ENCODE results near the gene PROX1. TPM values are rescaled to one million over a fixed set of nuclear protein-coding genes. Genes with fewer than 3 reads are reported as not detected.

The PROX1 gene
- total and polyA plus RNA-seq, 12 donors = 2.5 to 132 (median 110) TPM

DNA sequence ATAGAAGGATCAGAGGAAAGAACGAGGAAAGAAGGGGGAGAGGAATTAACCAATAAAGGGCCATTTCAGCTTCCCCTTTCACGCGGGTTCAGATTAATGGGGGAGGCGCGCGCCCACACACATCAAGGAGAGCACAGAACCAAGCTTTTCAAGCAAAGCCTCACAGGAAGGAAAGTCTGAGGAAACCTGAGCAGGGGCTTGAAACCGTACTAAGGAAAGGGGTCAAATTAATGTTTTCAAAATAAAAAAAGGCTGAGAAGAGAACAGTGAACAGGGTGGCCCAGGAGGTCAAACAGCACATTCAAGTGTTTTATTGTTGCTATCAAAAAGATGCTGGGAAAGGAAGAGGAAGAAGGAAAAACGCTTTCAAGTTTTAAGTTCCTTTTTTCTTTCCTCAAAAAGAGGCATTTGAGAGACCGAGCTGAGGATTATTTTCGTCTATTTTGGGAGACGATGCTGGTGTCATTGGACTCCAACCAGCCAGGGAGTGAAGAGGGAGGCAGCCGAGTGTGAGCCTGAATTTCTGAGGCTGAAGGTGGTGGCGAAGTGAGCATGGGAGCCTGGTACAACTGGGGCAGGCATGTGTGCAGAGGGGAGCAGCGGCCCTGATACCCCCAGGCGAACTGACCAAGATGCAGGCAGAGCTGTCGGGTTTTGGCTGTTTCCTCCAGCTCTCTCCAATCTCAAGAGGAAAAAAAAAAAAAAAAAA lies 88.4 kb downstream of the PROX1 start:
- no peak for ATAC-seq
- H3K27ac ChIP-seq = no peak overlapping the region
- intact Hi-C loops (cut with DNase I) = no loop called here
- H3K9me3 ChIP-seq = peaks cover 0 to 4% (median 0%) of the 10 kb centered on the region in 11 donors
- H3K36me3 ChIP-seq = no peaks in the 10 kb centered on the region
- no peak overlapping the region for H3K4me3 ChIP-seq
- H3K27me3 ChIP-seq = peaks cover 0 to 6% (median 0%) of the 10 kb centered on the region in 7 donors
- TF ChIP-seq, protein P1, sequence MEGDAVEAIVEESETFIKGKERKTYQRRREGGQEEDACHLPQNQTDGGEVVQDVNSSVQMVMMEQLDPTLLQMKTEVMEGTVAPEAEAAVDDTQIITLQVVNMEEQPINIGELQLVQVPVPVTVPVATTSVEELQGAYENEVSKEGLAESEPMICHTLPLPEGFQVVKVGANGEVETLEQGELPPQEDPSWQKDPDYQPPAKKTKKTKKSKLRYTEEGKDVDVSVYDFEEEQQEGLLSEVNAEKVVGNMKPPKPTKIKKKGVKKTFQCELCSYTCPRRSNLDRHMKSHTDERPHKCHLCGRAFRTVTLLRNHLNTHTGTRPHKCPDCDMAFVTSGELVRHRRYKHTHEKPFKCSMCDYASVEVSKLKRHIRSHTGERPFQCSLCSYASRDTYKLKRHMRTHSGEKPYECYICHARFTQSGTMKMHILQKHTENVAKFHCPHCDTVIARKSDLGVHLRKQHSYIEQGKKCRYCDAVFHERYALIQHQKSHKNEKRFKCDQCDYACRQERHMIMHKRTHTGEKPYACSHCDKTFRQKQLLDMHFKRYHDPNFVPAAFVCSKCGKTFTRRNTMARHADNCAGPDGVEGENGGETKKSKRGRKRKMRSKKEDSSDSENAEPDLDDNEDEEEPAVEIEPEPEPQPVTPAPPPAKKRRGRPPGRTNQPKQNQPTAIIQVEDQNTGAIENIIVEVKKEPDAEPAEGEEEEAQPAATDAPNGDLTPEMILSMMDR (IDR thresholded peaks at IDR 0.05) = no peak
- 60 to 67% methylated on average over 16 of the region's 16 CpGs for WGBS, 2 donors
- no peak for DNase-seq
- H3K4me1 ChIP-seq = no peaks in the 10 kb centered on the region

DNA sequence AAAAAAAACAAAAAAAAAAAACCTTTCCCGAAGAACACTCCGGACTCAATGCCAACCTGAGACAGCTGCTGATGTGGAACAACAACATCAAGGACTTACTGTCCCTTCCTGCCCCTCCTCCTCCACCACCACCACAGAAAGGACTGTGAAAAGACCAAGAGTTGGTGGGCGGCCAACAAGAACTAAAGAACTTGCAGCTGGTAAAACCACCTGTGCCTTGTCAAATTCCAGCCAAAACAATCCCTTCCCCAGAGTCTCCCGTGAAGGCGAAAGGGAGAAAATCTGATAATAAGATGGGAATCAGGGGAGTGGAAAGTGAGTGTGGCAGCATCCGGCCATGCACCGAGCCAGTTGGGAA lies 88.9 kb downstream of the PROX1 start:
- ATAC-seq (no peak), DNase-seq (no peak)
- Histone ChIP-seq H3K4me1 (no peaks in the 10 kb centered on the region), H3K9me3 (peaks cover 0 to 4% (median 0%) of the 10 kb centered on the region in 11 donors), H3K27ac (no peak overlapping the region), H3K4me3 (no peak overlapping the region), H3K36me3 (no peaks in the 10 kb centered on the region), H3K27me3 (peaks cover 0 to 6% (median 0%) of the 10 kb centered on the region in 7 donors)
- 63 to 68% methylated on average over 7 of the region's 7 CpGs for WGBS, 2 donors
- intact Hi-C loops (cut with DNase I) = no loop called here
- TF ChIP-seq, protein P1 (IDR thresholded peaks at IDR 0.05) = no peak

DNA sequence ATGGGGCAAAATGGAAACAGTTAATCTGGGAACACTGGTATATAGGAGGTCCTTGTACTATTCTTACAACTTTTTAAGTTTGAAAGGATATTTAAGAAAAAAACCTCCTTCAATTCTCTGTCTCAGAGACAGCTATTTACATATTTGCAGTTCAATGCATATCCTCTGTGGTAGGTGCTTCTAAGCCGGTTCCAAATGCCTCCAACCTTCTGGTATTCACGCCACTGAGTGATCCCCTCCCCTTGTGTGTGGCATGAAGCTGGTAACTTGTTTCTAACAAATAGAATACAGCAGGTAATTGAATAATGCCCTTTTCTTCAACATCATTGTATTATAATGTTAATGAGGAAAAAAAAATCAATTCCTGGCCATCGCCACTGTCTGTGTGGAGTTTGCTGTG lies 91.2 kb downstream of the PROX1 start:
- peaks cover 0 to under 1% (median 0%) of the 10 kb centered on the region in 7 donors for H3K27me3 ChIP-seq
- 71 to 80% methylated on average over 3 of the region's 3 CpGs for WGBS, 2 donors
- H3K27ac ChIP-seq = no peak overlapping the region
- TF ChIP-seq, protein P1 (IDR thresholded peaks at IDR 0.05) = no peak
- DNase-seq (no peak), ATAC-seq (no peak)
- H3K36me3 ChIP-seq = no peaks in the 10 kb centered on the region
- H3K4me1 ChIP-seq = no peaks in the 10 kb centered on the region
- no peak overlapping the region for H3K4me3 ChIP-seq
- intact Hi-C loops (cut with DNase I) = no loop called here
- peaks cover 0 to 4% (median 0%) of the 10 kb centered on the region in 11 donors for H3K9me3 ChIP-seq

DNA sequence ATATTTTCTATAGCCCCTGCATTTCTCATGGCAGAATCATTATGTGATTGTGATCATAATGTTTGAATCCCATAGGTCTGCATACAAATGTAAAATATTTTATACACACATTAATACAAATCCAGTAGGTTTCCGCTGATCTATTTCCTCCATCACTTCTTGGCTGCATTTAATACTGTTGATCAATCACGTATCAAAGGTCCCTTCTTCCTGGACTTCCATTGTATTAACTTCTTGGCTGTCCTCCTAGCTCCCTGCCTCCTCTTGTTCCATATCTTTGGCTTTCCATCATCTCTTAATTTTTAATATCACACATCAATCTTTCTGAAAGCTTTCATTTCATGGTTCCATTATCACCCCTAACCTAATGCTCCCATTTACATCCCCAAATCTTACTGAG lies 97.6 kb downstream of the PROX1 start:
- ATAC-seq (no peak), DNase-seq (no peak)
- peaks cover 0 to 7% (median 0%) of the 10 kb centered on the region in 11 donors for H3K9me3 ChIP-seq
- no peaks in the 10 kb centered on the region for H3K36me3 ChIP-seq
- H3K4me3 ChIP-seq = no peak overlapping the region
- 86 to 92% methylated on average over 2 of the region's 2 CpGs for WGBS, 2 donors
- H3K27ac ChIP-seq = no peak overlapping the region
- H3K27me3 ChIP-seq = no peaks in the 10 kb centered on the region
- intact Hi-C loops (cut with DNase I) = no loop called here
- no peaks in the 10 kb centered on the region for H3K4me1 ChIP-seq
- TF ChIP-seq, protein P1 (IDR thresholded peaks at IDR 0.05) = no peak

Data from heart right ventricle (tissue), 16 donors.